H1 (cell line): Measurements from ENCODE around the gene CDON. TPM values are rescaled to one million over a fixed set of nuclear protein-coding genes. Genes with fewer than 3 reads are reported as not detected.

Source experiments
- CTCF ChIA-PET: fragments of 300-600 bp; sonication (Branson Sonifier 250); formaldehyde crosslinking; loops from one replicate; lab custom pipeline; 2021; ENCODE audit not compliant: partially characterized antibody; lab: Charles Lee
- POLR2A ChIA-PET: fragments of 300-600 bp; sonication (Branson Sonifier 250); formaldehyde crosslinking; loops from one replicate; lab custom pipeline; 2021; ENCODE audit warnings: inconsistent platforms; ENCODE audit not compliant: partially characterized antibody; lab: Charles Lee
- DNase-seq, 2 experiments: peaks; one replicate each; pipeline versions ENCODE4 v3.0.0 to v3.0.0-alpha.2; 2010 to 2022; ENCODE audit warnings: low spot score in 2 of 2, low read depth in 1 of 2, mixed read lengths in 1 of 2
- FAIRE-seq: peaks from 2 replicates; lab custom pipeline; 2011; peaks lifted over from hg19 to GRCh38; lab: Jason Lieb, UNC
- H2AFZ ChIP-seq: 2 replicates; pipeline ENCODE4 v1.8.1; 2012; ENCODE audit warnings: low read length, inconsistent platforms
- H2AK5ac ChIP-seq: 2 replicates; pipeline ENCODE4 v1.6.1; 2013; ENCODE audit warnings: low read depth, low read length
- H2BK120ac ChIP-seq: replicated peaks from 2 replicates; pipeline ENCODE3; 2013; ENCODE audit warnings: low read depth, low read length, inconsistent platforms
- H2BK12ac ChIP-seq: 2 replicates; pipeline ENCODE4 v1.6.1; 2013; ENCODE audit warnings: low read depth, low read length
- H2BK15ac ChIP-seq: 2 replicates; pipeline ENCODE4 v1.6.1; 2013; ENCODE audit warnings: low read length
- H2BK20ac ChIP-seq: 2 replicates; pipeline ENCODE4 v1.6.1; 2013; ENCODE audit warnings: low read length
- H2BK5ac ChIP-seq: 2 replicates; pipeline ENCODE4 v1.6.1; 2013; ENCODE audit warnings: low read depth, low read length
- H3K14ac ChIP-seq: 2 replicates; pipeline ENCODE4 v1.6.1; 2013; ENCODE audit warnings: inconsistent platforms; ENCODE audit not compliant: insufficient read length
- H3K18ac ChIP-seq: 2 replicates; pipeline ENCODE4 v1.6.1; 2013; ENCODE audit warnings: low read length; ENCODE audit errors: extremely low read depth
- H3K23ac ChIP-seq: 2 replicates; pipeline ENCODE4 v1.6.1; 2013; ENCODE audit warnings: inconsistent platforms; ENCODE audit not compliant: insufficient read length
- H3K23me2 ChIP-seq: 2 replicates; pipeline ENCODE4 v1.6.1; 2013; ENCODE audit warnings: low read depth, low read length
- H3K27ac ChIP-seq: 2 replicates; pipeline ENCODE4 v1.6.1; 2011; ENCODE audit warnings: low read depth, low read length, inconsistent platforms
- H3K27me3 ChIP-seq, 4 experiments: replicated peaks in 1 of 4; 1 replicate in 1 of 4; 2 replicates in 3 of 4; pipeline versions ENCODE4 v1.6.1 to v1.8.1; 2011 to 2013; ENCODE audit warnings: low read length in 3 of 4, mild to moderate bottlenecking in 3 of 4, inconsistent platforms in 2 of 4, mixed read lengths in 2 of 4, moderate library complexity in 1 of 4; ENCODE audit not compliant: control insufficient read depth in 3 of 4, insufficient read depth in 3 of 4; ENCODE audit errors: extremely low read depth in 1 of 4
- H3K36me3 ChIP-seq, 4 experiments: 2 replicates each; pipeline versions ENCODE4 v1.6.1 to v1.8.1; 2011 to 2013; ENCODE audit warnings: mild to moderate bottlenecking in 4 of 4, low read length in 3 of 4, moderate library complexity in 2 of 4, control low read depth in 1 of 4, inconsistent platforms in 1 of 4; ENCODE audit not compliant: insufficient read depth in 4 of 4, control insufficient read depth in 2 of 4
- H3K4ac ChIP-seq: replicated peaks from 2 replicates; pipeline ENCODE3; 2013; ENCODE audit warnings: low read length, low read depth, mixed read lengths, inconsistent platforms; ENCODE audit not compliant: insufficient read length
- H3K4me1 ChIP-seq, 4 experiments: replicated peaks in 1 of 4; 1 replicate in 1 of 4; 2 replicates in 3 of 4; pipeline versions ENCODE4 v1.6.1 to v1.8.1; 2011 to 2013; ENCODE audit warnings: low read length in 3 of 4, inconsistent platforms in 2 of 4, mixed read lengths in 1 of 4; ENCODE audit not compliant: insufficient read depth in 4 of 4, control insufficient read depth in 3 of 4
- H3K4me2 ChIP-seq, 2 experiments: 2 replicates each; pipeline versions ENCODE4 v1.6.1 to v1.8.1; 2011 to 2013; ENCODE audit warnings: low read depth in 2 of 2, low read length in 2 of 2, control low read depth in 1 of 2, inconsistent platforms in 1 of 2, mild to moderate bottlenecking in 1 of 2; ENCODE audit not compliant: insufficient read depth in 1 of 2
- H3K4me3 ChIP-seq, 4 experiments: fragments of 200-600, 300-600 bp in 1 of 4; sonication (generic), shearing (Covaris generic), sonication (Bioruptor Twin) in 1 of 4; 2 replicates each; pipeline versions ENCODE4 v1.5.1 to v1.8.1; 2011 to 2016; ENCODE audit warnings: low read length in 4 of 4, low read depth in 3 of 4, control low read depth in 2 of 4, inconsistent platforms in 2 of 4, mild to moderate bottlenecking in 2 of 4, mixed read lengths in 1 of 4, moderate library complexity in 1 of 4; ENCODE audit not compliant: insufficient read depth in 2 of 4; ENCODE audit errors: extremely low read depth in 1 of 4
- H3K56ac ChIP-seq: replicated peaks from 2 replicates; pipeline ENCODE3; 2013; ENCODE audit warnings: low read depth, mild to moderate bottlenecking, mixed read lengths, low read length, inconsistent platforms; ENCODE audit not compliant: insufficient read length
- H3K79me1 ChIP-seq: 2 replicates; pipeline ENCODE4 v1.6.1; 2013; ENCODE audit warnings: low read depth, low read length, control low read depth
- H3K79me2 ChIP-seq, 2 experiments: 2 replicates each; pipeline versions ENCODE4 v1.6.1 to v1.8.1; 2012 to 2013; ENCODE audit warnings: low read length in 2 of 2, mild to moderate bottlenecking in 2 of 2, inconsistent platforms in 1 of 2; ENCODE audit not compliant: insufficient read depth in 2 of 2, control insufficient read depth in 1 of 2
- H3K9ac ChIP-seq, 4 experiments: replicated peaks in 1 of 4; 1 replicate in 1 of 4; 2 replicates in 3 of 4; pipeline versions ENCODE4 v1.6.1 to v1.8.1; 2011 to 2013; ENCODE audit warnings: low read depth in 3 of 4, low read length in 3 of 4, control low read depth in 2 of 4, mild to moderate bottlenecking in 2 of 4, moderate library complexity in 2 of 4, inconsistent platforms in 1 of 4; ENCODE audit errors: extremely low read depth in 1 of 4
- H3K9me3 ChIP-seq, 2 experiments: 2 replicates each; pipeline versions ENCODE4 v1.6.1 to v1.8.1; 2012 to 2013; ENCODE audit warnings: mild to moderate bottlenecking in 2 of 2, moderate library complexity in 2 of 2, control low read depth in 1 of 2, inconsistent platforms in 1 of 2, low read depth in 1 of 2, low read length in 1 of 2, mixed read lengths in 1 of 2; ENCODE audit not compliant: insufficient read depth in 2 of 2
- H4K20me1 ChIP-seq, 2 experiments: replicated peaks in 1 of 2; 2 replicates each; pipeline versions ENCODE3 to v1.8.1; 2011 to 2013; ENCODE audit warnings: inconsistent platforms in 2 of 2, low read length in 2 of 2, mild to moderate bottlenecking in 1 of 2; ENCODE audit not compliant: insufficient read depth in 2 of 2, control insufficient read depth in 1 of 2
- H4K5ac ChIP-seq: 2 replicates; pipeline ENCODE4 v1.6.1; 2013; ENCODE audit warnings: low read length, low read depth, mixed read lengths, inconsistent platforms; ENCODE audit not compliant: insufficient read length
- H4K8ac ChIP-seq: 2 replicates; pipeline ENCODE4 v1.8.0; 2013; ENCODE audit warnings: mild to moderate bottlenecking, moderate library complexity, low read length, inconsistent platforms; ENCODE audit not compliant: insufficient read depth; ENCODE audit errors: extremely low read depth
- H4K91ac ChIP-seq: replicated peaks from 2 replicates; pipeline ENCODE3; 2013; ENCODE audit warnings: low read length, mixed read lengths, inconsistent platforms; ENCODE audit not compliant: insufficient read length
- TAF7 ChIP-seq: optimal IDR thresholded peaks from 2 replicates; pipeline ENCODE3; 2011; ENCODE audit warnings: low read depth, mild to moderate bottlenecking, inconsistent platforms, low read length, moderate library complexity, borderline replicate concordance
- WGBS, 2 experiments: shearing (Covaris generic) in 1 of 2; methylation state at CpG; one replicate each; pipeline versions ENCODE4 v1.1.6 to v1.1.7; 2013 to 2015; ENCODE audit warnings: low lambda C conversion rate in 2 of 2, mixed read lengths in 2 of 2, inconsistent platforms in 1 of 2, low coverage in 1 of 2, missing lambda C conversion rate in 1 of 2; ENCODE audit not compliant: insufficient replicate concordance in 2 of 2, insufficient coverage in 1 of 2, insufficient read length in 1 of 2; ENCODE audit errors: extremely low coverage in 1 of 2, missing lambda C conversion rate in 1 of 2; 5-methylcytosine and 5-hydroxymethylcytosine counted together
- polyA plus RNA-seq, 7 experiments: library from polyadenylated mRNA; depleted of rRNA in 3 of 7; stranded (reverse) in 5 of 7; unstranded in 2 of 7; fragments of >200 nt in 5 of 7; fragments of 200-250 nt in 2 of 7; gene quantifications; 1 replicate in 5 of 7; 2 replicates in 1 of 7; 4 replicates in 1 of 7; pipeline versions ENCODE4 v1.2.1 to v1.2.3, GENCODE V29; 2011 to 2013; ENCODE audit warnings: missing spikeins in 2 of 7, mixed read lengths in 2 of 7
- total RNA-seq: library from RNA; stranded (reverse); fragmentation: NEBNext Ultra II Directional; extraction: Animal tissue kit (Norgen Biotek cat#: 25700); gene quantifications from 2 replicates; pipeline ENCODE4 v1.2.1, GENCODE V29; 2021

CDON gene
- total and polyA plus RNA-seq, 2 of the 8 experiments (the other 6 are each of a cell fraction or from before 2014, with no cell fraction given): 11.0 to 32.5 TPM

- Histone ChIP-seq H3K23ac (no peak overlapping the region), H3K4me1 (no peaks in the 10 kb centered on the region), H2BK15ac (no peak overlapping the region), H3K27me3 (no peaks in the 10 kb centered on the region; a peak in 2 of 7 replicates), H3K9ac (no peak overlapping the region), H4K20me1 (no peaks in the 10 kb centered on the region), H3K27ac (no peak overlapping the region), H3K9me3 (no peaks in the 10 kb centered on the region), H4K5ac (no peak overlapping the region), H3K4me2 (no peak overlapping the region), H2BK120ac (no peak overlapping the region), H3K18ac (no peak overlapping the region), H2AFZ (no peak overlapping the region), H3K36me3 (no peaks in the 10 kb centered on the region; a peak in 1 of 8 replicates), H2AK5ac (no peak overlapping the region), H4K91ac (no peak overlapping the region), H2BK20ac (no peak overlapping the region), H3K79me1 (no peaks in the 10 kb centered on the region), H3K23me2 (no peaks in the 10 kb centered on the region), H3K14ac (no peak overlapping the region), H2BK12ac (no peak overlapping the region), H3K79me2 (no peaks in the 10 kb centered on the region), H4K8ac (no peak overlapping the region), H3K4ac (no peak overlapping the region), H3K4me3 (no peak overlapping the region), H3K56ac (no peak overlapping the region), H2BK5ac (no peak overlapping the region)
- FAIRE-seq: no peak
- TF ChIP-seq TAF7: no peak
- DNase-seq: no peak
- CTCF ChIA-PET: interaction anchor here (0.6 to 4.1 kb wide), 16 partner anchors 11 to 482 kb away, joined by 3 to 29 read pairs (median 5); partner anchors contain the start of gene CDON
- POLR2A ChIA-PET: interaction anchor here (1.0 to 1.1 kb wide), 2 partner anchors 20 to 277 kb away, joined by 3 read pairs; no protein-coding TSS in a partner anchor
- WGBS, 2 experiments: 91% methylated on average over 12 of the region's 12 CpGs; no CpG with 5 or more reads in 1 of the 2 experiments
These were observed 145.9 kb downstream of the CDON start for GRCh38 chr11:125916683-125917347.
